ENCODE results near the gene SPTBN5.

DNA sequence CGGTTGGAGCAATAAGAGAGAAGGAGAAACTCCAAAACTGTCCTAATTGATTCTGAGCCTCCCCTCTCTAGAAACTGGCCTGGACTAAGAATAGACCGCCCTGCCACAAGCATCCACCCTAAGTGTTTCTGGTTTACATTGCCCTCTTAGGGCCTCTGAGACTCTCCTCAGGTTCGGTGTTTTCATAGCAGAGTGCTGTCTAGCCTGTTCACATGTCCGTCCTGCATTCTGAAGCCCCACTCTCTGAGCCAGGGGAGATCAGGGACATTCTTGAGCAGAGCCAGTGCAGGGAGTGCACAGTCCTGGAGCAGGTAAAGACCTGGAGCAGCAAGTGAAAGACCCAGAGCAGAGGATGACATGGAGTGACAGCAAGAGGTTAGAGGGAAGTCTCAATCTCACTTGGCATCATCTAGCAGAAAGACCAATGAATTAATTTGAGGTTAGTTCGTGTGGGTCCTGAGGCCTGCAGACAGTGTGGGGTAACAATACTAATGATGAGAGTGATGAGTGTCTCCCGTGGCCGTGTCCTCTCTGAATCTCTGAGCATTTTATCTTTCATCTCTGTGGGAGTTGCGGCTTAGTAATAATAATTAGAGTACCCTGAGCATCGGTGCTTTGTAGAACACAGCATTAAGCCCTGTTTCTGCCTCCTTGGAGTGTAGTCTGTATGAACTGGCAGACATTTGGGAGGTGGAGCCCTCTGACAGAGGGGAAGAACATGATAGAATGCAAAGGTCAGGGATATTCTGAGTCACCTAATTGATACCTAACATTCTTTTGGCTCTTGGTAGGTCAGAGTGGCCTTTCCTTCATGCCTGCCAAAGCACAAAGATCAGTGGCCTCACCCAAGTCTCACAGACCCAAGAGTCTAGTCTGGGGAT lies 95.0 kb downstream of the SPTBN5 start:
- TF ChIP-seq, protein P1, sequence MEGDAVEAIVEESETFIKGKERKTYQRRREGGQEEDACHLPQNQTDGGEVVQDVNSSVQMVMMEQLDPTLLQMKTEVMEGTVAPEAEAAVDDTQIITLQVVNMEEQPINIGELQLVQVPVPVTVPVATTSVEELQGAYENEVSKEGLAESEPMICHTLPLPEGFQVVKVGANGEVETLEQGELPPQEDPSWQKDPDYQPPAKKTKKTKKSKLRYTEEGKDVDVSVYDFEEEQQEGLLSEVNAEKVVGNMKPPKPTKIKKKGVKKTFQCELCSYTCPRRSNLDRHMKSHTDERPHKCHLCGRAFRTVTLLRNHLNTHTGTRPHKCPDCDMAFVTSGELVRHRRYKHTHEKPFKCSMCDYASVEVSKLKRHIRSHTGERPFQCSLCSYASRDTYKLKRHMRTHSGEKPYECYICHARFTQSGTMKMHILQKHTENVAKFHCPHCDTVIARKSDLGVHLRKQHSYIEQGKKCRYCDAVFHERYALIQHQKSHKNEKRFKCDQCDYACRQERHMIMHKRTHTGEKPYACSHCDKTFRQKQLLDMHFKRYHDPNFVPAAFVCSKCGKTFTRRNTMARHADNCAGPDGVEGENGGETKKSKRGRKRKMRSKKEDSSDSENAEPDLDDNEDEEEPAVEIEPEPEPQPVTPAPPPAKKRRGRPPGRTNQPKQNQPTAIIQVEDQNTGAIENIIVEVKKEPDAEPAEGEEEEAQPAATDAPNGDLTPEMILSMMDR (IDR thresholded peaks at IDR 0.05; ENCODE audit: low read depth, low read length), result no peak
- no peak for TF ChIP-seq EZH2phosphoT487 (IDR thresholded peaks at IDR 0.05; ENCODE audit: low read depth)
